22Rv1 (cell line): ENCODE data around the gene NRXN3.

ENCODE experiments used
- ZFX ChIP-seq: fragments of 450-650 bp; IDR thresholded peaks from 2 replicates; pipeline ENCODE4 v1.6.1; 2017; ENCODE audit warnings: antibody characterized with exemption, borderline replicate concordance
- TF ChIP-seq, protein P1 (sequence below): fragments of 450-650 bp; IDR thresholded peaks from 2 replicates; pipeline ENCODE4 v1.5.1; 2017; ENCODE audit warnings: mild to moderate bottlenecking

GRCh38 chr14:78425782-78426181, 255.6 kb downstream of the NRXN3 start:
- TF ChIP-seq, protein P1, sequence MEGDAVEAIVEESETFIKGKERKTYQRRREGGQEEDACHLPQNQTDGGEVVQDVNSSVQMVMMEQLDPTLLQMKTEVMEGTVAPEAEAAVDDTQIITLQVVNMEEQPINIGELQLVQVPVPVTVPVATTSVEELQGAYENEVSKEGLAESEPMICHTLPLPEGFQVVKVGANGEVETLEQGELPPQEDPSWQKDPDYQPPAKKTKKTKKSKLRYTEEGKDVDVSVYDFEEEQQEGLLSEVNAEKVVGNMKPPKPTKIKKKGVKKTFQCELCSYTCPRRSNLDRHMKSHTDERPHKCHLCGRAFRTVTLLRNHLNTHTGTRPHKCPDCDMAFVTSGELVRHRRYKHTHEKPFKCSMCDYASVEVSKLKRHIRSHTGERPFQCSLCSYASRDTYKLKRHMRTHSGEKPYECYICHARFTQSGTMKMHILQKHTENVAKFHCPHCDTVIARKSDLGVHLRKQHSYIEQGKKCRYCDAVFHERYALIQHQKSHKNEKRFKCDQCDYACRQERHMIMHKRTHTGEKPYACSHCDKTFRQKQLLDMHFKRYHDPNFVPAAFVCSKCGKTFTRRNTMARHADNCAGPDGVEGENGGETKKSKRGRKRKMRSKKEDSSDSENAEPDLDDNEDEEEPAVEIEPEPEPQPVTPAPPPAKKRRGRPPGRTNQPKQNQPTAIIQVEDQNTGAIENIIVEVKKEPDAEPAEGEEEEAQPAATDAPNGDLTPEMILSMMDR: no peak
- no peak for TF ChIP-seq ZFX
